Tibial nerve (tissue), 4 donors: ENCODE results near the gene STAT5B. TPM values are rescaled to one million over a fixed set of nuclear protein-coding genes. Genes with fewer than 3 reads are reported as not detected.

Experiments used
- DNase-seq, 2 donors: peaks; one replicate each; pipeline ENCODE4 v3.0.0-alpha.2; 2019; ENCODE audit warnings: low spot score in 2 of 2
- H3K27ac ChIP-seq, 4 donors: fragments of 200-600 bp; sonication (generic) in 3 of 4; one replicate each; pipeline ENCODE4 v1.5.1; 2017 to 2019; ENCODE audit warnings: mild to moderate bottlenecking in 1 of 4
- H3K27me3 ChIP-seq, 2 donors: fragments of 200-600 bp; sonication (generic) in 1 of 2; one replicate each; pipeline versions ENCODE4 v1.5.1 to v1.6.0; 2017 to 2019
- H3K36me3 ChIP-seq, 3 donors: fragments of 200-600 bp; sonication (generic); one replicate each; pipeline ENCODE4 v1.5.1; 2018 to 2019
- H3K4me1 ChIP-seq, 4 donors: fragments of 200-600 bp; sonication (generic) in 3 of 4; one replicate each; pipeline ENCODE4 v1.5.1; 2017 to 2019
- H3K4me3 ChIP-seq, 4 donors: fragments of 200-600 bp; sonication (generic) in 3 of 4; one replicate each; pipeline ENCODE4 v1.5.1; 2017 to 2019; ENCODE audit warnings: mild to moderate bottlenecking in 1 of 4, moderate library complexity in 1 of 4
- H3K9me3 ChIP-seq, 4 donors: fragments of 200-600 bp; sonication (generic) in 3 of 4; one replicate each; pipeline ENCODE4 v1.5.1; 2017 to 2019
- CTCF ChIP-seq, 5 experiments: fragments of 200-600 bp in 3 of 5; fragments of 450-650 bp in 2 of 5; sonication (generic) in 3 of 5; IDR thresholded peaks; one replicate each; pipeline ENCODE4 v1.5.1; 2016 to 2019; ENCODE audit warnings: antibody characterized with exemption in 5 of 5, mild to moderate bottlenecking in 3 of 5, moderate library complexity in 2 of 5
- EP300 ChIP-seq, 2 donors: sonication (generic); formaldehyde crosslinking; IDR thresholded peaks; one replicate each; pipeline ENCODE4 v1.6.1; 2017; ENCODE audit warnings: antibody characterized with exemption in 2 of 2, mild to moderate bottlenecking in 1 of 2
- POLR2A ChIP-seq, 2 donors: fragments of 450-650 bp; IDR thresholded peaks; one replicate each; pipeline ENCODE4 v1.6.1; 2017; ENCODE audit warnings: antibody characterized with exemption in 2 of 2, mild to moderate bottlenecking in 2 of 2, moderate library complexity in 2 of 2
- WGBS, 2 donors: methylation state at CpG; one replicate each; pipeline ENCODE4 v1.1.5; 2018; 5-methylcytosine and 5-hydroxymethylcytosine counted together
- total RNA-seq, 4 donors: library from RNA; depleted of rRNA; stranded (reverse); fragments of >200 nt; gene quantifications; one replicate each; pipeline ENCODE4 v1.1.0, GENCODE V29; 2016

Gene STAT5B
- total RNA-seq, 4 donors from 2014 or later: 96.8 to 117 (median 104) TPM

GRCh38 chr17:42202696-42203095, 73.5 kb downstream of the STAT5B start:
- 95% methylated on average over 5 of the region's 5 CpGs for WGBS, 2 donors
- DNase-seq: no peak
- no peak for TF ChIP-seq POLR2A (IDR thresholded peaks at IDR 0.05)
- TF ChIP-seq EP300 (IDR thresholded peaks at IDR 0.05): no peak
- no peak for TF ChIP-seq CTCF (IDR thresholded peaks at IDR 0.05)
- H3K36me3 ChIP-seq: peaks cover 4 to 86% (median 7%) of the 10 kb centered on the region in 3 donors
- no peak overlapping the region for H3K27ac ChIP-seq
- H3K27me3 ChIP-seq: no peaks in the 10 kb centered on the region
- H3K4me1 ChIP-seq: no peaks in the 10 kb centered on the region
- H3K4me3 ChIP-seq: no peak overlapping the region
- H3K9me3 ChIP-seq: no peaks in the 10 kb centered on the region

- WGBS, 2 donors: 91 to 95% methylated on average over 6 of the region's 6 CpGs
- Histone ChIP-seq H3K9me3 (no peaks in the 10 kb centered on the region), H3K4me1 (no peaks in the 10 kb centered on the region), H3K27ac (no peak overlapping the region), H3K27me3 (no peaks in the 10 kb centered on the region), H3K36me3 (peaks cover 4 to 81% (median 7%) of the 10 kb centered on the region in 3 donors), H3K4me3 (no peak overlapping the region)
- TF ChIP-seq EP300 (IDR thresholded peaks at IDR 0.05) (no peak), POLR2A (IDR thresholded peaks at IDR 0.05) (no peak), CTCF (IDR thresholded peaks at IDR 0.05) (no peak)
- DNase-seq: no peak
Observed at GRCh38 chr17:42202159-42202558, 74.0 kb downstream of the STAT5B start.

GRCh38 chr17:42201458-42201772, 74.8 kb downstream of the STAT5B start:
- WGBS, 2 donors: 87 to 92% methylated on average over 10 of the region's 10 CpGs
- no peaks in the 10 kb centered on the region for H3K4me1 ChIP-seq
- no peaks in the 10 kb centered on the region for H3K27me3 ChIP-seq
- no peak overlapping the region for H3K4me3 ChIP-seq
- peaks cover 4 to 73% (median 7%) of the 10 kb centered on the region in 3 donors for H3K36me3 ChIP-seq
- no peak overlapping the region for H3K27ac ChIP-seq
- TF ChIP-seq POLR2A (IDR thresholded peaks at IDR 0.05) (no peak), CTCF (IDR thresholded peaks at IDR 0.05) (no peak), EP300 (IDR thresholded peaks at IDR 0.05) (no peak)
- DNase-seq: no peak
- H3K9me3 ChIP-seq: no peaks in the 10 kb centered on the region

- no peak for DNase-seq
- H3K27me3 ChIP-seq: no peaks in the 10 kb centered on the region
- 76 to 79% methylated on average over 14 of the region's 14 CpGs for WGBS, 2 donors
- no peaks in the 10 kb centered on the region for H3K9me3 ChIP-seq
- peaks cover 4 to 68% (median 7%) of the 10 kb centered on the region in 3 donors for H3K36me3 ChIP-seq
- no peaks in the 10 kb centered on the region for H3K4me1 ChIP-seq
- no peak overlapping the region for H3K4me3 ChIP-seq
- no peak overlapping the region for H3K27ac ChIP-seq
- TF ChIP-seq CTCF (IDR thresholded peaks at IDR 0.05) (no peak), EP300 (IDR thresholded peaks at IDR 0.05) (no peak), POLR2A (IDR thresholded peaks at IDR 0.05) (no peak)
Observed at GRCh38 chr17:42200706-42201457, 75.3 kb downstream of the STAT5B start.

- no peak overlapping the region for H3K4me3 ChIP-seq
- H3K27ac ChIP-seq: peak overlapping the region in 2 of 4 donors; percentile 29 to 52
- peaks cover 0 to 2% (median 1%) of the 10 kb centered on the region in 4 donors for H3K4me1 ChIP-seq
- TF ChIP-seq EP300 (IDR thresholded peaks at IDR 0.05) (no peak), CTCF (IDR thresholded peaks at IDR 0.05) (no peak), POLR2A (IDR thresholded peaks at IDR 0.05) (no peak)
- no peaks in the 10 kb centered on the region for H3K9me3 ChIP-seq
- no peaks in the 10 kb centered on the region for H3K27me3 ChIP-seq
- peaks cover 4 to 54% (median 5%) of the 10 kb centered on the region in 3 donors for H3K36me3 ChIP-seq
- no peak for DNase-seq
- WGBS, 2 donors: 74 to 78% methylated on average over 12 of the region's 12 CpGs
Observed at GRCh38 chr17:42199416-42200011, 76.7 kb downstream of the STAT5B start.
